AG20443 (cell line): ENCODE results near the gene ZNF593OS.
A peak's percentile ranks its signal among the peaks of the same experiment; 100 is the strongest.

ENCODE experiments used
- DNase-seq: peaks from one replicate; pipeline ENCODE4 v3.0.0; 2012; ENCODE audit warnings: low spot score, mixed read lengths

Gene ZNF593OS

DNA sequence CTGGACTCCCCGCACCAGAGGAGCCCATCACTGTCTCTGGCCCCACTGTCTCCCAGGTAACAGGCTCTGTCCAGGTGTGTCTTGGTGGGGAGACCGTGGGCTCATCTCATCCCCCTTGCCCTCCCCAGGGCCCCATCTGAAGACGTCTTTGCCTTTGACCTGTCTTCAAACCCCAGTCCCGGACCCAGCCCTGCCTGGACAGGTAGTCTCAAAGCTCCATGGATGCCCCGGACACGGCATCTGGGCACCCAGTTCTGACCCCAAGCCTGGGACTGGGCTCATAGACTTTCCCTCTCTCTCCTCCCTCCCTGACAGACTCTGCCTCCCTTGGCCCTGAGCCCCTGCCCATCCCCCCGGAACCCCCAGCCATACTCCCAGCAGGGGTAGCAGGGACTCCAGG is 12.5 kb upstream of the ZNF593OS start:
- no peak for DNase-seq

DNA sequence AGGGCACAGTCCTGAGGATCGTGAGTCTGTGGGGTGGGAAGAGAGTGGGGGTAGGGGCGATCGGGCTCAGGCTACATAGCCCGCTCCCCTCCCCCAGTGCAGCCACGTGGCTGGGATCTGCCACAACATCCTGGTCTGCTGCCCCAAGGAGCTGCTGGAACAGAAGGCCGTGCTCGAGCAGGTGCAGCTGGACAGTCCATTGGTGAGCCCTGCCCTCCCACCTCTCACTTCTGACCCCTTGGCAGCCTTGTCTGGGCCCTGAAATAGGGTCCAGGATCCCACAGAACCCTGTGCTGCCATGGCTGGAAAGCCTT is 10.7 kb upstream of the ZNF593OS start:
- DNase-seq, result no peak

DNA sequence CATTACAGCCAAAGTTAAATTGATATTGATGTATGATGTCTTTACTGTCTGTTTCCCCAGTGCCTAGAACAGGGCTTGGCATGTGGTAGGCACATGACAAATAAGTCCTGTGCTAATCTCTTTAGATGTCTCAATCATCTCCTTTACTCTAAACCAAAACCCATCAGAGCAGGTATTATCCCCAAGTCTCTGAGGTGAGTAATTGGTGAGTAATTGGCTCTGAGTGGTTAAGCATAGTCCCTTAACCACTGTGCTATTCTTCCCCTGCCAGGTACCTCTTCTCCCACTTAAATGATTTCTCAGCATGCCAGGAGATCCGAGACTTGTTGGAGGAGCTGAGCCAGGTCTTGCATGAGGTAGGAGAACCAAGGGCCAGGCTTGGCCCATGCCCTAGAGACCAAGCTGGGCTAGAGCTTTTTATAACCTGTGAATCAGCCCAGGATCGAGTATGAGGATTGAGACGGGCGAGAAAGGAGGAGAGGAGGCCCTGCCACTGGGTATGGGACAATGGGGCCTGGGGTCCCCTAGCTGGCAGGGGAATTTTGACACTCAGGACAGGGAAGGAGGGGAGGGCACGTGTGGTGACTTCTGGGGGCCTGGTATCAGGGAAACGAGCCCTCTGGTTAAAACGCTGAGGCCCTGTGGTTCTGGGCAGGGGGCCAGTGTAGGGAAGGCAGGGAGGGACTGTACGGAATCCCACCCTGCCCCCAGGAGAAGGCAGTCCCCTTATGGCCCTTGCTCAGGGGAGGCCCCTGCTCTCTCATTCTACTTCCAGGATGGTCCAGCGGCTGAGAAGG is 10.2 kb upstream of the ZNF593OS start:
- DNase-seq, result no peak

DNA sequence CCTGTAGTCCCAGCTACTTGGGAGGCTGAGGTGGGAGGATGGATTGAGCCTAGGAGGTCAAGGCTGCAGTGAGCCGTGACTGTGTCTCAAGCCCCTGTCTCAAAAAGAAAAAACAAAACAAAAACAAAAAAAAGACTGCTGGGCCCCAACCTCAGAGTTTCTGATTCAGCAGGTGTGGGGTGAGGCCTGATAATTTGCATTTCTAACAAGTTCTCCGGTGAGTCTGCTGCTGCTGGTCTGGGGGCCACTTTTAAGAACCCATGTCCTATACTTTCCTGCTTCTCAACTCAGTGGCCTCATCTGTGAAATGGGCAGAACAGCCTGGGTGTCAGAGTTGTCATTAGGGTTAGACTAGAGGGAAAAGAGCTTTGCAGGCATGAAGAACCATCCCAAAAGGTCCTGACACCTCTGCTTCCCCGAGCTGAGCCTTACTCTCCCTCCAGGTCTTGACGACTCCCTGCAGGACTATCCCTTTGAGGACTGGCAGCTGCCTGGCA is 8.4 kb upstream of the ZNF593OS start:
- DNase-seq, result no peak

DNA sequence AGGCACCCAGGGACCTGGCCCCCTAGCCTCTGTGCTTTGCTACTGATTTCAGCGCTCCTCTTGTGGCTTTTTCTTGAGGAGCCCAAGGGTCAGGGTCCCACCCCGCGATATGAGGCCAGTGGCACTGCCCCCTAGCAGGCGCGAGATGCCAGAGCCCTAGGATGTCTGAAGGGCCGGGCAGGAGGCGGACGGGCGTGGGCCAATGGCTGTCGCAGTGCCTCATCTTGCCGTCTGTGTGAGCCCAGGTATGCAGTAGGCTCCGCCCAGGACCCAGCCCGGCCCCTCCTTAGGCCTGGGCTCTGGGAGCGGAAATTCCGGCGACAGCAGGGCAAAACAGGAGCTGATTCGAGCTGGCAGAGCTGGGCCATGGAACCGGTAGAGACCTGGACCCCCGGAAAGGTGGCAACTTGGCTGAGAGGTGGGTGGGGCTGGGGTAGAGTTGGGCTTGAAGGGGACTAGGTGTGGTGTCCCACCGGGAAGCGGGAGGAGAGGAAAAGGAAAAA is 5.6 kb upstream of the ZNF593OS start, which contains the start of gene CNKSR1:
TSS of gene CNKSR1 (plus strand) at position 310 of the 503 bp plus-strand sequence. CDS start at position 367, 57 bp downstream.
- DNase-seq, result no peak

DNA sequence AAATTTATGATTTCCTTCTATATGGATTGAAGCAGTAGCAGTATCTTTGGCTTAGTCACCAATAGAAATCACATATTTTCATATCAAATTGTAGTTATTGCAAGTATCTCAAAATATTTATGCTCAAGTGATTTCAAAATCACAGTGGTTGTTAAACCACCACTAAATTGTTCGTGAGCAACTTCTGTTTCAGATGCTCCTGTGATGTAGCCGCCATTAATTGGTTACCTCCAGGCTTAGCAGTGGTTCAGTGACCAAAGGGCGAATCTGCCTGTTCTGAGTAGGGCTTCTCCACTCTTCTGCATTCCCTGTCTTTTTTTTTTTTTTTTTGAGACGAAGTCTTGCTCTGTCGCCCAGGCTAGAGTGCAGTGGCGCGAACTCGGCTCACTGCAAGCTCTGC is 3.7 kb upstream of the ZNF593OS start:
- DNase-seq, result no peak

DNA sequence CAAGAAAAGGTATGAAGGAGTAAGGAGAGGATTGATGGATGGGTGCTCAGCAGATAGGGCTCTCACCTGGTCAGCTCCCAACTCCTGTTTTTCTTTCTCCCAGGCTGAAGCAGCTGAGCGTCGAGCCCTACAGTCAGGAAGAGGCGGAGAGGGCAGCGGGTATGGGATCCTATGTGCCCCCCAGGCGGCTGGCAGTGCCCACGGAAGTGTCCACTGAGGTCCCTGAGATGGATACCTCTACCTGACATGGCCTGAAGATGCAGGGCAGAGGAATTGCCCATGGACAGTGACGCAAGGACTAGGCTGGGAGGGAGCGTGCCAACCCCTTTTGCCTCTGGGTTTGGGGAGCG is 1.2 kb downstream of the ZNF593OS start:
- no peak for DNase-seq

DNA sequence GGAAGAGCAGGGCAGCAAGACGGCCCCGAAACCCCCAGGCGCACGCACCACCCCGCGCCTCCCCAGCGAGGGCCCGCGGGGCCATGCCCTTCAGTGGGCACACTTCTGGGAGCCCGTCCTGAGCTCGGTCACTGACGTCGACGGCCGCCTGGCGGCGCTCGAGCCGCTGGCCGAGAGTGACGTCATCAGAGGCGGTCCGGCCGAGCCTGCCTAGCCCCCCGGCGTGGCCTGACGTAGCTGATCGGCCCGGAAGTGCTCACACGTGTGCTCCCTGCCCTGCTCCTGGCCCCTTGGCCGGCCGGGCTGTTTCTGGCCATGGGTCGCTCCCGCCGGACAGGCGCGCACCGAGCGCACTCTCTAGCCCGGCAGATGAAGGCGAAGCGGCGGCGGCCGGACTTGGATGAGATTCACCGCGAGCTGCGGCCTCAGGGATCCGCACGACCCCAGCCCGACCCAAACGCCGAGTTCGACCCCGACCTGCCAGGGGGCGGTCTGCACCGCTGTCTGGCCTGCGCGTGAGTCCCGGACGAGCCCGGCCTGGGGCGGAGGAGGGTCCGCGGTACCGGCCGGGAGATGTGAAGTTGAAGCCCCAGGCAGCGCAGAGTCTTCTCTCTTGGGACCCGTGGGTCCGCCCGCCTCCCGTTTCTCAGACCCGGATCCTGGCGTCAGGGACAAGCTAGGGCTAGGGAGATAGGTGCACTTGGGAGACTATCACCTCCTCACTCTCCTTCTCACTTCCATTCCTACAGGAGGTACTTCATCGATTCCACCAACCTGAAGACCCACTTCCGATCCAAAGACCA is 1.8 kb downstream of the ZNF593OS start, which contains the start of gene ZNF593:
TSS of gene ZNF593 (plus strand) at position 240 of the 803 bp plus-strand sequence. CDS start at position 316, 76 bp downstream.
- peak; percentile 100 for DNase-seq

DNA sequence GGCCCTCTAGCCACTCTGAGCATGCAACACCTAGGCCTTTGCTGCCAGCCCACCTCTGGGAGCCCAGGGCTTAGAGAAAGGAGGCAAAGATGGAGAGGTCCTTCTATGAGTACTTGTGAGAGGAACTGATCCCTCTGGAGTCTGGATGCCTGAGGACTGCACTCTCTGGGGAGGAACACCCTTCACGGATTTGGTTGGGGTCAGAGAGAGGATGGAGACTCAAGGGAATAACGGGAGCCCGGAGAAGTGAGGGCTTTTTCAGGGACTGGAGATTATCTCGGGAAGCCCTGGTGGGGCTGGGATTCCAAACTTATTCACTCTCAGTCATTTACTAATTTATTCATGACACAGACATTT is 2.5 kb downstream of the ZNF593OS start:
- DNase-seq, result no peak

DNA sequence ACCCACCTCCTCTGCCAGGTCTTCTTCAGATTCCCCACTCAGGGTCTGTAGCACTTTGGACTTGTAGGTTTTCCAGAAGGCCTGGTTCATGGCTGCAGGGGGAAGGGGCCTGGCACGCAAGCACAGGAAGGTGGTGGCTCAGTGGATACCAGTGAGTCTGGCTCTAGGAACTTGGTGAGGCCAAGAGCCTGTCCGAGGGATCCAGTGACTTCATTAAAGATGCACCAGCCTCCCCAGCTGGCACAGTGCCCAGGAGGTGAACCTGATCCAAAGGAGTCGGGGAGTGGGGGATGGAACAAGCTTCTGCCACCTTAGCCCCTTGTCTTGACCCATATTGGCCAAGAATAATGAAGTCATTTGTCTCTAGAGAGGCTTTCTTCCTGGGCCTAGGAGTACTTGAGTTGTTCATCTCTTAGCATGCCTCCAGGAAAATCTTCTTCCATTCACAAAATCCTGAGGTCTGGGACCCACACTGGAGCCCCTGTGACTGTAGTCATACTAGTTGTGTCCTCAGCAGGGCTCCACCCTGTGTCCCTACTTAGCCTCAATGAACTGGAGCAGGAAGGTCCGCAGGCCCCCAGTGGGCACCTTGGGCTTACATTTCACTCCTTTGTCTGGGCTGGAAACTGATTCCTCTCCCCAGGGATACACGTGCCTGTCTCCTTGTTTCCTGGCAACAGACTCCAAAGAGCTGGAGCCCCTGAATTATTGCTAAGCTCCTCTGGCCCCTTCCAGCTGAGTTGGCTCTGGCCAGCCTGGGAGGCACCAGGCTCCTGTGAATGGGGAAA is 3.0 kb downstream of the ZNF593OS start, which contains the start of gene C1orf232:
TSS of gene C1orf232 (minus strand) at position 554 of the 788 bp plus-strand sequence. CDS start at position 90, 464 bp downstream.
- no peak for DNase-seq

DNA sequence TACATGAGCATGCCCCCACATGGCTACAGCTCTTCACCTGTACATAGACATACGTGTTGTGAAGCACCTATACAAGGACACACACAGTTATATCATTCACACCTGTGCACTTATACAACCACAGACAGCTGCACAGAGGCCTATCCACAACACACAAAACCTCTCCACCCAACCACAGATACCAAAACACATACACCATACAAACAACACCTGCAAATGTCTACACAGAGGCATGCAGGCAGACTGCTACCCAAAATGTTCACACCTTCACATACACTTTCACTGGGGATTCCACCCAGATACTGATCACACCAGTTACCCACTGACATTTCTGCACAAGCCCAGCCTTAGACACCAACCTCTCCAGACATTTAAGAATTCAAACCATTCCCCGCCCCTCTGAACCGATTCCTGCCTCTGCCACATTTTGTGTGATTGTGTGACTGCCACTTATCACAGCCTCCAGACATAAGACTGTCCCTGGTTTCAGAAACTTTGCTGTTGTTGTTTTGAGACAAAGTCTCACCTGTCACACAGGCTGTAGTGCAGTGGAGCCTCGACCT is 4.8 kb downstream of the ZNF593OS start:
- no peak for DNase-seq

DNA sequence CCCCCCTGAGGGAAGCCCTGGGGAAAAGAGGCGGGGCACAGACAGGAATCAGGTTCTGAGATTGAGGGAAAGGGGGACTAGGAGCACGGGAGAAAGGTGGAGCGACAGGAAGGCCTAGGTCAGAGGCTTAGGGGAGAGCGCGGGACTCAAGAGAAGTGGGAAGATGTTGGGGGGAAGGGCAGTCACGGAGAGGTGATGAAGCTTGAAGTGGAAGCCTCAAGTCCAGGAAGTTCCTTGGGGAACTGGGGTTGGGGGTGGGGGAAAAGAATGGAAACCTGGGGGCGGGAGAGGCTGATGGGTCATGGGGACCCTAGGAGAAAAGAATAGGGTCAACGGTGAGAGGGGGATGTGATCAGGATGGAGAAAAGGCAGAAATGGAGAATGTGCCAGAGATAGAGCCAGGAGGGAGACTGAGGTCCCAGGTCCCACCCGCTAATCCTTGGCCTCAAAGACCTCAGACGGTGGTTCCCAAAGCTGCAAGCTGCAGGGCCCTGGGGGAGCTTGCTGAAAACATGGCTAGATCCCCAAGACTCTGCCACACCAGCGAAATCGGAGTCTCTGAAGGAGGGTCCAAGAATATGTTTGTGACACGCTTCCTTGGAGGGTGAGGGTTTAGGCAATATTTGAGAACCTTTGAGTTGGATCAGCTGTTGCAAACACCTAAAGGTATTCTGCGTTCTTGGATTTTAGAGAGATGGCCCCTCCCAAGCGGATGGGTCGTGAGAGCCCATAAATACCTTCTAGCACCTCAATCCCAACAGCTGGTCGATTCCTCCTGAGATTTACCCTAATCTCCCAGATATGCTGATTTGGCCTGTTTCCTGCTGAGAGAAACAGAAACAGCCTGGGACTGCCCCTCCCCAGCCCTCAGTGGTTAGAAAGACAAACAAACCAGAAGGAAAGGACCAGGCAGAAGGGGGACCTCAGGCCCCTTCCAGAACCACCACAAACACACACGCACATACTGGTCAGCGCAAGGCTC is 6.5 kb downstream of the ZNF593OS start:
- DNase-seq, result no peak

DNA sequence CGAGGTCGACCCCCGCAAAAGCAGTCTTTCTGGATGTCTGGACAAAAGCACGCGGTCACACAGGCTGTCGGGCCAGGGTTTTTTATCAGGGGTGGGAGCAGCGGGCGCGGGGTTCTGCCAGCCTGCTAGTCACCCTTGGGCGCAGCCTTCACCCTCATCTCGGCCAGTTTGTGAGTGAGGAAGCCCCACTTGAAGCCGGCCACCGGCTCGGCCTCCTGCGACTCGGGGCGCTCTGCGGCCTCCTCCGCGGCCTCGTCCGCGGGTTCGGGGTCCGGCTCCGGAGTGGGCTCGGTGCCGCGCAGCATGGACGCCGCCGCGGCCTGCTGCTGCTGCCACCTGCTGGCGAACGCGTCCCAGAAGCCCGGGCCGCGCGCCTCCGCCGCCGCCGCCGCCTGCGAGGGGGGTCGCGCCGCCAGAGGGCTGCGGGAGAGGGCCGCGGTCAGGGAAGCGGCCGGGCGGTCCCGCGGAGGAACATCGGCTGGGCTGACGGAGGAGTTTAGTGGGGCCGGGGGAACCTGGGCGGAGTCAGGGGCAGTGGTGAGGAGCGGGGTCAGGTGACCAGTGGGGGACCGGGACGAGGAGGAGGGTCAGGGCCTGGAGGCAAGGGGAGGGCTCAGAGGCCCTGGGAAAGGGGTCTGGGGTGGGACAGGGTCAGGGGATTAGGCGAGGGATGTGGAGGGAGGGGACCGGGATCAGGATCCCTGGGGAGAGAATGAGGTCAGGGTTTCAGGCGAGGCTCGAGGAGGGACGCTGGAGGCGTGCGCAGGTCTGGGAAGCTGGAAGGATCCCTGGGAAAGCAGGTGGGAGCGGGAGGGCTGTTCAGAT is 7.4 kb downstream of the ZNF593OS start:
- peak; percentile 86 for DNase-seq

DNA sequence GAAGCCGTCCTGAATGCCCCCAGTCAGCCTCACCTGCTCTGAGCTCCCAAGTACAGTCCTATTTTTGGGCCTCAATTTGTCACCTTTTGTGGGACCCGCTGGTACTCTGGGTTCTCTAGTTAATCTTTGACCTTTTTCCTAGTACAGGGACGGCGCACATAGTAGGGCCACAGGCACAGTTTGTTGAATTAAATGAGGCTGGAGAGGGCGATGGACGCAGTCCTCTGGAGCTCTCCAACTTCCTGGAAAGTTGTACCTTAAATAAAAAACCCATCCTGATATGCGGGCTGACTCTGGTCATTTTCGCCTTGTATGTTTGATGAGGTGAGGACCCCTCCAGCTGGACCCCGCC is 8.0 kb downstream of the ZNF593OS start:
- no peak for DNase-seq

DNA sequence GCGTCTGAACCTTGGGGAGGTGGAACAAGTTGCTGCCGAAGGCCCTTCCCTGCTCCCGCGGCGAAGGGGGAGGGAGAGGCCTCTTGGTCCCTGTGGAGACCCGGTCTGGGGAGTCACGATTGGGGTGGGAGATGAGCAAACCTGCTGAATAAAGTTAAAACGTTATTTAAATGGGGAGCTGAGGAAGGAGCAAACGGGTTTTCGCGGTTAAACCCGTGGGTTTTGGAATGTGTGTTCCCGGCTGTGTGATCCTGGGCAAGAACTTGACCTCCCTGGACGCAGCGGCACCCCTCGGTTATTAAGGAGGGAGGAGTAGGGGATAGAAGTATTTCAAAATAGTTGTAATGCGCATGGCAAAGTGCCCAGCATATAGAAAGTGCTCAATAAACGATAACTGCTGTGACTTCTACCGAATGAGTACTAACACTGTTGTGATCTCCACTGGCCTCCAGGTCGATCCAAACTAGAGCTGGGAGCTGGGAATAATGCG is 9.4 kb downstream of the ZNF593OS start:
- DNase-seq, result no peak

DNA sequence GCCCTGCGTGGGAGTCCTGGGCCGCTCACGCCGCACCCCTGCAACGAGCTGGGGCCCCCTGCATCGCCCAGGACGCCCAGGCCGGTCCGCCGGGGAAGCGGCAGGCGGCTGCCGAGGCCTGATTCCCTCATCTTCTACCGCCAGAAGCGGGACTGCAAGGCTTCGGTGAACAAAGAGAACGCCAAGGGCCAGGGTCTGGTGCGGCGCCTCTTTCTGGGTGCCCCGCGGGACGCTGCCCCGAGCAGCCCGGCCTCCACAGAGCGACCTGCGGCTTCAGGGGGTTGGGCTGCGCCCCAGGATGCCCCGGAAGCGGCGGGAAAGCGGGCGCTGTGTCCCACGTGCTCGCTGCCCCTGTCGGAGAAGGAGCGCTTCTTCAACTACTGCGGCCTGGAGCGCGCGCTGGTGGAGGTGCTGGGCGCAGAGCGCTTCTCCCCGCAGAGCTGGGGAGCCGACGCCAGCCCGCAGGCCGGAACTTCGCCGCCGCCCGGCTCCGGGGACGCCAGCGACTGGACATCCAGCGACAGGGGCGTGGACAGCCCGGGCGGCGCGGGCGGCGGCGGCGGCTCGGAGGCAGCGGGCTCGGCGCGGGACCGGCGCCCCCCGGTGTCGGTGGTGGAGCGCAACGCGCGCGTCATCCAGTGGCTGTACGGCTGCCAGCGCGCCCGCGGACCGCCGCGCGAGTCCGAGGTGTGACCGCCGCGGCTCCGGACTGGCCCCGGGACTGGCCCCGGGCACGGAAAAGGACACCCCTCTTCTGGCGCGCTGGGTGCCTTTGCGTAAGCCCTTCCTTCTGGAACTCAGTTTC is 10.0 kb downstream of the ZNF593OS start:
- peak; percentile 78 for DNase-seq

DNA sequence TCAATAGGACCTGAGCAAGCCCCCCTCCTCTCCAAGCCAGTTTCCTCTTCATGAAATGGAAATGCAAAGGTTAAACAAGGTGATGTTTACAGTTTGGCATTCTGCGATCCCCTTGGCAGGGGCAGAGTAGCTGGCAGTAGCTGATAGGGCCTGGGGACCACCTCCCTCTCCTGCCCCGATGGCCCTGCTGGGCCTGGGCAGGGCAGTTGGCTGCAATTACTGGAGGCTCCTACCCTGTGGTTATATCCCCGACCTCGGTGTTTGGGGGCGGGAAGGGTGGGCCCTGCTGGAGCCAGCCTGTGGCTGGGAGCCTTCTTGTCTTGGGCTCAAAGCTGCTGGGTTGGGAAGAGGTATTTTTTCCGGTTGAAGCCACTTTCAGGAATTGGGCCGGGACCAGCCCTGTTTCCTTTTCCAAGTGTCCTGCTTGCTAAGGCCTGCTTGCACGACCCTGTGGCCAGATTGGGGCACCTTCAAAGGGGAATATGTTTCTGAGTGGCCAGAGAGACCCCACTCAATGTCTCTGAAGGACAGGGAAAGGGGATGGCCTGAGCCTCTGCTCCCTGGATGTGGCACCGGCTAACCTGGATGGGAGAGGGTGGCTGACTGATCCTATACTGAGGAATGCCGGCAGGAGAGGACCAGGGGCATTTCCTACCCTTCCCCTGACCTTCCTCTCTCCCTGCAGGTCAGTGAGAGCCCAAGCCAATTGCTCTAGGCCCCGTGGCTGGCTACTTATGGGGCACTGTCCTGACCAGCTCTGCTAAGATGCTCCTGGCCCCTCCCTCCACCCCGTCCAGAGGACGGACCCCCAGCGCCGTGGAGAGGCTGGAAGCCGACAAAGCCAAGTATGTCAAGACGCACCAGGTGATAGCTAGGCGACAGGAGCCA is 10.9 kb downstream of the ZNF593OS start:
- DNase-seq, result no peak

DNA sequence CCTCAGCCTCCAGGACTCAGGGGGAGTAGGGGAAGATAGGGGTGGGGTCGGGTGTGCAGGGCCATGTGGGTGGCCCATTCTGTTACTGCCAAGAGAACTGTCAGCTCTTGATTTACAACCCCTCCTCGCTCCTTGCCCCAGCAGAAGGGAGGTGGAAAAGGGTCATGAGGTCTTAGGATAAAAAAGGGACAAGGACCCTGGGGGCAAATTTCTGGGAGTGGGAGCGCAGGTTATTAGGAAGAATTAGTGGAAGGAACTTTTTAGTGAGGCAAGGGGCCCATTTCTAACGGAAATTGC is 11.9 kb downstream of the ZNF593OS start:
- DNase-seq, result no peak
